ENCODE results near the gene SUCLG2. TPM values are rescaled to one million over a fixed set of nuclear protein-coding genes. Genes with fewer than 3 reads are reported as not detected.

Gene SUCLG2
- total and polyA plus RNA-seq, 4 donors, result 34.3 to 68.4 (median 44.3) TPM

- Histone ChIP-seq H3K36me3 (ENCODE audit: control insufficient read depth in 4 of 4, insufficient read depth in 4 of 4, low read length in 4 of 4) (no peaks in the 10 kb centered on the region), H3K9ac (ENCODE audit: insufficient read depth in 1 of 2, low read length in 2 of 2) (no peak overlapping the region), H3K27me3 (ENCODE audit: control insufficient read depth in 3 of 3, insufficient read depth in 3 of 3, low read length in 2 of 3) (no peaks in the 10 kb centered on the region), H3K9me3 (ENCODE audit: control insufficient read depth in 4 of 4, insufficient read depth in 3 of 4, low read length in 3 of 4) (no peaks in the 10 kb centered on the region), H3K4me3 (no peak overlapping the region), H3K4me1 (ENCODE audit: control insufficient read depth in 5 of 5, insufficient read depth in 5 of 5, low read length in 5 of 5) (peaks cover 0 to 7% (median 0%) of the 10 kb centered on the region in 5 donors), H3K27ac (ENCODE audit: low read depth in 1 of 2, low read length in 1 of 2) (no peak overlapping the region)
- ATAC-seq (ENCODE audit: insufficient read depth, low FRiP score) (no peak), DNase-seq (no peak)
- WGBS, 2 donors, result 88 to 91% methylated on average over 3 of the region's 3 CpGs
- TF ChIP-seq CTCF (IDR thresholded peaks at IDR 0.05; ENCODE audit: control extremely low read depth, extremely low read depth), result no peak
Observed at GRCh38 chr3:67535006-67535405, 119.4 kb downstream of the SUCLG2 start.

DNA sequence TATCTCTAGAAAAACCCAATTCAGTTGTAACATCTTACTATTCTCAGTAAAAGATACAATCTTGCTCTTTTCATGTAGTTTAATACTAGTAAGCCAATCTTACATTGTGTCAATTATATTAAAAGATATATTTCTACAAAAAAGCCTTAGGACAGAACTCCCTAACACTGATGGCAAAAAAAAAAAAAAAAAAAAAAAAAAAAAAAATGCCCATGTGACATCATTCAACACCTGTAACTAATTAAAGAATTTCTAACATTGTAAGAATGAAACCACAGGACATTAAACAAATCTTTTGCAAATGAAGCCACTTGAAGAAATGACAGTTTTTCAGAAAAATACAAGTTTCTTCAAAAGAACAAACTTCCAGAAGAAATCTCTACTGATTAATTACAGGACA is 119.8 kb downstream of the SUCLG2 start:
- H3K27ac ChIP-seq (ENCODE audit: low read depth in 1 of 2, low read length in 1 of 2), result no peak overlapping the region
- no peak for ATAC-seq (ENCODE audit: insufficient read depth, low FRiP score)
- no peak for TF ChIP-seq CTCF (IDR thresholded peaks at IDR 0.05; ENCODE audit: control extremely low read depth, extremely low read depth)
- no peak for DNase-seq
- H3K9ac ChIP-seq (ENCODE audit: insufficient read depth in 1 of 2, low read length in 2 of 2), result no peak overlapping the region
- H3K36me3 ChIP-seq (ENCODE audit: control insufficient read depth in 4 of 4, insufficient read depth in 4 of 4, low read length in 4 of 4), result no peaks in the 10 kb centered on the region
- H3K4me1 ChIP-seq (ENCODE audit: control insufficient read depth in 5 of 5, insufficient read depth in 5 of 5, low read length in 5 of 5), result peaks cover 0 to 7% (median 0%) of the 10 kb centered on the region in 5 donors
- no peaks in the 10 kb centered on the region for H3K9me3 ChIP-seq (ENCODE audit: control insufficient read depth in 4 of 4, insufficient read depth in 3 of 4, low read length in 3 of 4)
- H3K27me3 ChIP-seq (ENCODE audit: control insufficient read depth in 3 of 3, insufficient read depth in 3 of 3, low read length in 2 of 3), result no peaks in the 10 kb centered on the region
- H3K4me3 ChIP-seq, result no peak overlapping the region

DNA sequence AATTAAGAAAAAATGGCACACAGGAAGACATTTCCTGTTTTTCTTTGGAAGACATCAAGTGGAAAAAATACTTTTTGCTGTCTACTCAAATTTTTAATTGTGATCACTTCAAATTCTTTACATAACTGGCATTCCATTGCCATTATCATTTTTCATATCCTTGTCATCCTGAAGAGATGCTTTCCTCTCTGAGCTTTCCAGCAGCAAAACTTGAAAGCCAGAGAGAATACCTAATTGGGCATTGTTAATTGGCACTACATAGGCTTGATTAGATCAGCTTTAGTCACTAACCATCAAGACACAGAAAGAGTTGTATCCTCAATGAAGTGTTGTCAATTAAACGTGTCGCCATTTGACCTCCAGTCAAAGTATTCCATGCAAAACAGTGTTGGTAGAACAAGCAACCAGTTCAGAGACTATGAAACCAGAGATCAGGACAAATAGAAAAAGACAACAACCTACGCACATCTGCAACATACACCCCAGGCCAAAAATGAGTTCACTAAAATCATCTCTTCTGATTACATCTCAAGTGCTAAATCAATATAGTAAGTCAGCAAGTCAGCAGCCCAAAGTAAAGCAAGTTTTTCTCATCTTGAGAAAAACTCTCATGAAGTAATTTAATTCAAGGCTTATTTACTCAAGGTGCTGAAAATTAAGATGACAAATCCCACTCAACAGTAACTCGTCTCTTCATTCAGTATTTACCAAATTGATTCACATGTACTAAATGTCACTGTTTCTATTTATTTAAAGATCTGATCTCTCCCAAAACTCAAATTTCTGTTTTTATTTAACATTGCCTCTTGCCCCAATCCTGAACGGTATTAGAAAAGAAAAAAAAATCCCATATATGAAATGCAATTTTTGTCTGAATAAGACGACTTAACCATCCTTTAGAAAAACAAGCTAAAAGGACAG is 123.0 kb downstream of the SUCLG2 start:
- no peak overlapping the region for H3K4me3 ChIP-seq
- H3K27me3 ChIP-seq (ENCODE audit: control insufficient read depth in 3 of 3, insufficient read depth in 3 of 3, low read length in 2 of 3), result no peaks in the 10 kb centered on the region
- 83 to 87% methylated on average over 6 of the region's 6 CpGs for WGBS, 2 donors
- TF ChIP-seq CTCF (IDR thresholded peaks at IDR 0.05; ENCODE audit: control extremely low read depth, extremely low read depth), result no peak
- no peak for ATAC-seq (ENCODE audit: insufficient read depth, low FRiP score)
- H3K9ac ChIP-seq (ENCODE audit: insufficient read depth in 1 of 2, low read length in 2 of 2), result no peak overlapping the region
- no peak for DNase-seq
- no peak overlapping the region for H3K27ac ChIP-seq (ENCODE audit: low read depth in 1 of 2, low read length in 1 of 2)
- H3K9me3 ChIP-seq (ENCODE audit: control insufficient read depth in 4 of 4, insufficient read depth in 3 of 4, low read length in 3 of 4), result no peaks in the 10 kb centered on the region
- peaks cover 0 to 7% (median 0%) of the 10 kb centered on the region in 5 donors for H3K4me1 ChIP-seq (ENCODE audit: control insufficient read depth in 5 of 5, insufficient read depth in 5 of 5, low read length in 5 of 5)
- peaks cover 0 to 16% (median 7%) of the 10 kb centered on the region in 4 donors for H3K36me3 ChIP-seq (ENCODE audit: control insufficient read depth in 4 of 4, insufficient read depth in 4 of 4, low read length in 4 of 4)
